Panc1 (cell line): ENCODE results near the gene KIAA2012.

Experiments used
- CTCF ChIP-seq: fragments of 450-650 bp; IDR thresholded peaks from 2 replicates; pipeline ENCODE4 v1.5.1; 2017; ENCODE audit warnings: mild to moderate bottlenecking
- POLR2AphosphoS5 ChIP-seq: IDR thresholded peaks from 2 replicates; pipeline ENCODE4 v1.6.1; 2012; ENCODE audit warnings: mild to moderate bottlenecking, low read depth, low read length, moderate library complexity
- SIN3A ChIP-seq: IDR thresholded peaks from 2 replicates; pipeline ENCODE4 v1.6.1; 2012; ENCODE audit warnings: low read depth, mild to moderate bottlenecking, low read length, moderate library complexity, borderline replicate concordance; ENCODE audit not compliant: insufficient read depth
- TF ChIP-seq, protein P1 (sequence below), 2 experiments: IDR thresholded peaks; 2 replicates each; pipeline ENCODE4 v1.6.1; 2011 to 2012; ENCODE audit warnings: low read depth in 2 of 2, control low read depth in 1 of 2, low read length in 1 of 2, mild to moderate bottlenecking in 1 of 2, moderate library complexity in 1 of 2; ENCODE audit not compliant: insufficient read depth in 1 of 2

DNA sequence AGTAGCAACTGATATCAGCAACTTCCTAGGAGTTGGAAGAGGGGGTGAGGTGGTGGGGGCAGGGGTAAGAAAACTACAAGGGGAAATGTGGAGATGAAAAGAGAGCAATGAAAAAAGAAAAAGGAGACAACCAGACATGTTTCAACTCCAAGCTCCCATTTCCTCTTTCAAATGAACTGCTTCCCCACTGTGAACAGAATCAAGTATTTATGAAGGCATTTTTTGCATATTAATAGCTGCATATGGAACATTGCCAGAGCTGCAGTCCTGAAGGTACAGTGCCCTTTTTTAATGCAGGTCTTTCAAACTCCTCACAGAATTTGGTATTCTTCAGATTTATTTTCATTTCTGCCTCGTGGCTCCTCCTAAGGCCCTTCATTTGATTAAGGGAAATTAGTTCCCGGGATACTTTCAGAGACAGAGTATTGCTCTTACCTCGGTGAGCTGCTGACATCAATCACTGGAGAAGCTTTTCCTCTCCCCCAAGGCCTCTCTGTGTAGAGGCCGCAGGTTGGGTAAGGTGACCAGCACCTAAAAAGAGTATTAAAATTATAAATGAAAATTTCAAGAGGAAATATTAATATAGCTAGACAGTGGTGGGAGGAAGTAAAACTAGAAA is 68.4 kb downstream of the KIAA2012 start:
- TF ChIP-seq CTCF (no peak), POLR2AphosphoS5 (no peak), SIN3A (no peak)
- TF ChIP-seq, protein P1, sequence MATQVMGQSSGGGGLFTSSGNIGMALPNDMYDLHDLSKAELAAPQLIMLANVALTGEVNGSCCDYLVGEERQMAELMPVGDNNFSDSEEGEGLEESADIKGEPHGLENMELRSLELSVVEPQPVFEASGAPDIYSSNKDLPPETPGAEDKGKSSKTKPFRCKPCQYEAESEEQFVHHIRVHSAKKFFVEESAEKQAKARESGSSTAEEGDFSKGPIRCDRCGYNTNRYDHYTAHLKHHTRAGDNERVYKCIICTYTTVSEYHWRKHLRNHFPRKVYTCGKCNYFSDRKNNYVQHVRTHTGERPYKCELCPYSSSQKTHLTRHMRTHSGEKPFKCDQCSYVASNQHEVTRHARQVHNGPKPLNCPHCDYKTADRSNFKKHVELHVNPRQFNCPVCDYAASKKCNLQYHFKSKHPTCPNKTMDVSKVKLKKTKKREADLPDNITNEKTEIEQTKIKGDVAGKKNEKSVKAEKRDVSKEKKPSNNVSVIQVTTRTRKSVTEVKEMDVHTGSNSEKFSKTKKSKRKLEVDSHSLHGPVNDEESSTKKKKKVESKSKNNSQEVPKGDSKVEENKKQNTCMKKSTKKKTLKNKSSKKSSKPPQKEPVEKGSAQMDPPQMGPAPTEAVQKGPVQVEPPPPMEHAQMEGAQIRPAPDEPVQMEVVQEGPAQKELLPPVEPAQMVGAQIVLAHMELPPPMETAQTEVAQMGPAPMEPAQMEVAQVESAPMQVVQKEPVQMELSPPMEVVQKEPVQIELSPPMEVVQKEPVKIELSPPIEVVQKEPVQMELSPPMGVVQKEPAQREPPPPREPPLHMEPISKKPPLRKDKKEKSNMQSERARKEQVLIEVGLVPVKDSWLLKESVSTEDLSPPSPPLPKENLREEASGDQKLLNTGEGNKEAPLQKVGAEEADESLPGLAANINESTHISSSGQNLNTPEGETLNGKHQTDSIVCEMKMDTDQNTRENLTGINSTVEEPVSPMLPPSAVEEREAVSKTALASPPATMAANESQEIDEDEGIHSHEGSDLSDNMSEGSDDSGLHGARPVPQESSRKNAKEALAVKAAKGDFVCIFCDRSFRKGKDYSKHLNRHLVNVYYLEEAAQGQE (IDR thresholded peaks at IDR 0.05; ENCODE audit: insufficient read depth in 1 of 2, low read depth in 2 of 2, low read length in 1 of 2): no peak
